Heart right ventricle (tissue), 16 donors: ENCODE data around the gene TWSG1. TPM values are rescaled to one million over a fixed set of nuclear protein-coding genes. Genes with fewer than 3 reads are reported as not detected.

Source experiments
- ATAC-seq, 8 donors: fragments of 200-7000 bp; cut with Tn5 transposase; one replicate each; pipeline ENCODE4 v1.9.1; 2020; ENCODE audit warnings: mild to moderate bottlenecking in 8 of 8, moderate library complexity in 8 of 8, moderate number of reproducible peaks in 1 of 8
- DNase-seq, 2 donors: peaks; one replicate each; pipeline ENCODE4 v3.0.0-alpha.2; 2020
- H3K27ac ChIP-seq, 10 donors: fragments of 200-600 bp; sonication (generic) in 2 of 10; one replicate each; pipeline versions ENCODE4 v1.5.0 to v1.8.0; 2020 to 2022; ENCODE audit warnings: mild to moderate bottlenecking in 3 of 10
- H3K27me3 ChIP-seq, 7 donors: fragments of 200-600 bp; one replicate each; pipeline ENCODE4 v1.8.0; 2021 to 2022; ENCODE audit warnings: mild to moderate bottlenecking in 2 of 7
- H3K36me3 ChIP-seq, 9 donors: fragments of 200-600 bp; sonication (generic) in 1 of 9; one replicate each; pipeline versions ENCODE4 v1.5.0 to v1.8.0; 2020 to 2022; ENCODE audit warnings: mild to moderate bottlenecking in 2 of 9
- H3K4me1 ChIP-seq, 9 donors: fragments of 200-600 bp; sonication (generic) in 1 of 9; one replicate each; pipeline versions ENCODE4 v1.5.0 to v1.8.0; 2020 to 2022; ENCODE audit warnings: mild to moderate bottlenecking in 4 of 9
- H3K4me3 ChIP-seq, 10 donors: fragments of 200-600 bp; sonication (generic) in 2 of 10; one replicate each; pipeline versions ENCODE4 v1.5.0 to v1.8.0; 2020 to 2022; ENCODE audit warnings: mild to moderate bottlenecking in 7 of 10, moderate library complexity in 2 of 10
- H3K9me3 ChIP-seq, 11 donors: fragments of 200-600 bp in 10 of 11; sonication (generic) in 2 of 11; one replicate each; pipeline versions ENCODE4 v1.5.0 to v1.8.0; 2013 to 2022; ENCODE audit warnings: mild to moderate bottlenecking in 2 of 11, control low read depth in 1 of 11, moderate library complexity in 1 of 11
- CTCF ChIP-seq, 9 donors: fragments of 200-600 bp; sonication (generic) in 2 of 9; IDR thresholded peaks; one replicate each; pipeline versions ENCODE4 v1.5.0 to v1.8.0; 2021 to 2022; ENCODE audit warnings: antibody characterized with exemption in 9 of 9, mild to moderate bottlenecking in 5 of 9, moderate library complexity in 1 of 9
- WGBS, 2 donors: extraction: QIAGEN DNeasy Blood & Tissue Kit; methylation state at CpG; one replicate each; pipeline ENCODE4 v1.1.7; 2013; ENCODE audit warnings: inconsistent platforms in 1 of 2; 5-methylcytosine and 5-hydroxymethylcytosine counted together
- intact Hi-C, 10 donors: fragments of 100-400 bp; cut with DNase I; formaldehyde crosslinking; loops; one replicate each; pipeline versions ENCODE4 v1.11.1 to v1.14.2; 2022
- polyA plus RNA-seq, 2 donors: library from polyadenylated mRNA; stranded (reverse); fragments of 200-250 nt; gene quantifications; one replicate each; pipeline ENCODE4 v1.2.3, GENCODE V29; 2013
- total RNA-seq, 10 donors: library from RNA; stranded (reverse); fragmentation: NEBNext Ultra II Directional in 3 of 10; extraction: Animal tissue kit (Norgen Biotek cat#: 25700) in 3 of 10; gene quantifications; one replicate each; pipeline versions ENCODE4 v1.2.1 to v1.2.4, GENCODE V29; 2021 to 2023
- donor health status: Arrhythmogenic right ventricular cardiomyopathy.
- donor health status: ischemic (EF 13 %, LVEDD 7.1; RV severe dilation, severe dysfunction).
- donor health status: healthy with polysubstance abuse.
- donor health status: DM: no; HTN: yes; CAD: no.
- donor health status: DM: no; HTN: no; CAD: no.
- donor health status: ischemic (EF 25% LVEDD 6.9; RV normal size, moderate dysfunction).
- donor health status: ischemic (EF 25% LVEDD 5.7; RV mildly dilated, moderate dysfunction).
- donor health status: healthy.
- donor health status: DM: yes; HTN: yes; CAD: no.
- donor health status: Ischemic cardiomyopathy.
- donor health status: ischemic (EF 35%, LVEDD 5.7; RV mildly dilated, moderate dysfunction).
- donor health status: nonischemic (EF 11% LVEDD 7.7; RV severe dilation, severe dysfunction).
- donor health status: DM: yes; HTN: yes; CAD: no.
- donor health status: PGD.
- donor health status: ischemic (EF 29% LVEDD 5.4; RV normal size, mild dysfunction).
- donor health status: nonischemic (EF 23%, LVEDD 6.1; RV moderate dilation, normal function).

Gene TWSG1
- total and polyA plus RNA-seq, 12 donors: 6.6 to 15.0 (median 11.2) TPM

- peaks cover 0 to 8% (median 0%) of the 10 kb centered on the region in 11 donors for H3K9me3 ChIP-seq
- no peak for ATAC-seq
- 50 to 61% methylated on average over 4 of the region's 4 CpGs for WGBS, 2 donors
- TF ChIP-seq CTCF (IDR thresholded peaks at IDR 0.05): no peak
- no peaks in the 10 kb centered on the region for H3K27me3 ChIP-seq
- no peak overlapping the region for H3K4me3 ChIP-seq
- H3K36me3 ChIP-seq: no peaks in the 10 kb centered on the region
- DNase-seq: no peak
- no peaks in the 10 kb centered on the region for H3K4me1 ChIP-seq
- H3K27ac ChIP-seq: no peak overlapping the region
- intact Hi-C loops: no loop called here
Measured at GRCh38 chr18:9321736-9322135, 12.8 kb upstream of the TWSG1 start.

- WGBS, 2 donors: 85 to 88% methylated on average over 2 of the region's 2 CpGs
- Histone ChIP-seq H3K27me3 (no peaks in the 10 kb centered on the region), H3K4me3 (no peak overlapping the region), H3K36me3 (no peaks in the 10 kb centered on the region), H3K9me3 (peaks cover 0 to 10% (median 0%) of the 10 kb centered on the region in 11 donors), H3K4me1 (no peaks in the 10 kb centered on the region), H3K27ac (no peak overlapping the region)
- no peak for ATAC-seq
- no peak for DNase-seq
- TF ChIP-seq CTCF (IDR thresholded peaks at IDR 0.05): no peak
- intact Hi-C loops: no loop called here
Measured at GRCh38 chr18:9322744-9323143, 11.8 kb upstream of the TWSG1 start.

- Histone ChIP-seq H3K4me1 (no peaks in the 10 kb centered on the region), H3K4me3 (no peak overlapping the region), H3K27me3 (no peaks in the 10 kb centered on the region), H3K27ac (no peak overlapping the region), H3K36me3 (no peaks in the 10 kb centered on the region), H3K9me3 (peaks cover 0 to 22% (median 5%) of the 10 kb centered on the region in 11 donors)
- TF ChIP-seq CTCF (IDR thresholded peaks at IDR 0.05): no peak
- DNase-seq (no peak), ATAC-seq (no peak)
- 47 to 50% methylated on average over 3 of the region's 3 CpGs for WGBS, 2 donors
- intact Hi-C loops: no loop called here
Measured at GRCh38 chr18:9323750-9324445, 10.7 kb upstream of the TWSG1 start.

- H3K36me3 ChIP-seq: no peaks in the 10 kb centered on the region
- no peak overlapping the region for H3K27ac ChIP-seq
- ATAC-seq: no peak
- peaks cover 0 to 14% (median 5%) of the 10 kb centered on the region in 11 donors for H3K9me3 ChIP-seq
- 34% methylated on average over 2 of the region's 2 CpGs for WGBS, 2 donors
- no peak for DNase-seq
- no peaks in the 10 kb centered on the region for H3K4me1 ChIP-seq
- intact Hi-C loops: no loop called here
- no peaks in the 10 kb centered on the region for H3K27me3 ChIP-seq
- TF ChIP-seq CTCF (IDR thresholded peaks at IDR 0.05): no peak
- no peak overlapping the region for H3K4me3 ChIP-seq
Measured at GRCh38 chr18:9325716-9326115, 8.9 kb upstream of the TWSG1 start.
